Vagina (tissue), 2 donors: ENCODE data around the gene ULK4.

Experiments used
- POLR2A ChIP-seq, 2 donors: fragments of 450-650 bp; IDR thresholded peaks; one replicate each; pipeline ENCODE4 v1.6.1; 2017; ENCODE audit warnings: antibody characterized with exemption in 2 of 2, mild to moderate bottlenecking in 2 of 2, moderate library complexity in 2 of 2
- TF ChIP-seq, protein P1 (sequence below), 3 experiments: fragments of 450-650 bp in 2 of 3; fragments of 200-600 bp in 1 of 3; sonication (generic) in 1 of 3; IDR thresholded peaks; one replicate each; pipeline ENCODE4 v1.5.1; 2017 to 2019; ENCODE audit warnings: antibody characterized with exemption in 3 of 3, mild to moderate bottlenecking in 2 of 3, moderate library complexity in 2 of 3

- TF ChIP-seq, protein P1, sequence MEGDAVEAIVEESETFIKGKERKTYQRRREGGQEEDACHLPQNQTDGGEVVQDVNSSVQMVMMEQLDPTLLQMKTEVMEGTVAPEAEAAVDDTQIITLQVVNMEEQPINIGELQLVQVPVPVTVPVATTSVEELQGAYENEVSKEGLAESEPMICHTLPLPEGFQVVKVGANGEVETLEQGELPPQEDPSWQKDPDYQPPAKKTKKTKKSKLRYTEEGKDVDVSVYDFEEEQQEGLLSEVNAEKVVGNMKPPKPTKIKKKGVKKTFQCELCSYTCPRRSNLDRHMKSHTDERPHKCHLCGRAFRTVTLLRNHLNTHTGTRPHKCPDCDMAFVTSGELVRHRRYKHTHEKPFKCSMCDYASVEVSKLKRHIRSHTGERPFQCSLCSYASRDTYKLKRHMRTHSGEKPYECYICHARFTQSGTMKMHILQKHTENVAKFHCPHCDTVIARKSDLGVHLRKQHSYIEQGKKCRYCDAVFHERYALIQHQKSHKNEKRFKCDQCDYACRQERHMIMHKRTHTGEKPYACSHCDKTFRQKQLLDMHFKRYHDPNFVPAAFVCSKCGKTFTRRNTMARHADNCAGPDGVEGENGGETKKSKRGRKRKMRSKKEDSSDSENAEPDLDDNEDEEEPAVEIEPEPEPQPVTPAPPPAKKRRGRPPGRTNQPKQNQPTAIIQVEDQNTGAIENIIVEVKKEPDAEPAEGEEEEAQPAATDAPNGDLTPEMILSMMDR (IDR thresholded peaks at IDR 0.05) = no peak
- no peak for TF ChIP-seq POLR2A (IDR thresholded peaks at IDR 0.05)
Observed at GRCh38 chr3:41467481-41467880, 494.4 kb downstream of the ULK4 start.
